LNCAP (cell line): ENCODE measurements around the gene LAMC1.

ENCODE experiments used
- TF ChIP-seq, protein P1 (sequence below): fragments of 450-650 bp; IDR thresholded peaks from 2 replicates; pipeline ENCODE4 v1.5.1; 2017; ENCODE audit warnings: mild to moderate bottlenecking

The LAMC1 gene

DNA sequence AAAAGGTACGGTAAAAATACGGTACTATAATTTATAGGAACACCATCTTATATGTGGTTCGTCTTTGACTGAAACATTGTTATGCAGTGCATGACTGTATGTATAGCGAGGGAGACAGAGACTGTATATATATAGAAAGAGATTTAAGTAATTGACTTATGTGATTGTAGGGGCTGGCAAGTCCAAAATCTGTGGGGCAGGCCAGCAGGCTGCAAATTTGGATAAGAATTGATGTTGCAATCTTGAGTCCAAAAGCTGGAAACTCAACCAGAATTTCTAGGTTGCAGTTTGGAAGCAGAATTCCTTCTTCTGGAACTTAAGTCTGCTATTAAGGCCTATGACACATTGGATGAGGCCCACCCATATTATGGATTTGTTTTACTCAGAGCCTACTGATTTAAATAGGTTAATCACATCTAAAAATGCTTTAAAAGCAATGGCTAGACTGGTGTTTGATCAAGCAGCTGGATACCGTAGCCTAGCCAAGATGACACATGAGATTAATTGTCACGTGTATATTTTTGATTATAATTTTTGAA is 42.0 kb downstream of the LAMC1 start:
- TF ChIP-seq, protein P1, sequence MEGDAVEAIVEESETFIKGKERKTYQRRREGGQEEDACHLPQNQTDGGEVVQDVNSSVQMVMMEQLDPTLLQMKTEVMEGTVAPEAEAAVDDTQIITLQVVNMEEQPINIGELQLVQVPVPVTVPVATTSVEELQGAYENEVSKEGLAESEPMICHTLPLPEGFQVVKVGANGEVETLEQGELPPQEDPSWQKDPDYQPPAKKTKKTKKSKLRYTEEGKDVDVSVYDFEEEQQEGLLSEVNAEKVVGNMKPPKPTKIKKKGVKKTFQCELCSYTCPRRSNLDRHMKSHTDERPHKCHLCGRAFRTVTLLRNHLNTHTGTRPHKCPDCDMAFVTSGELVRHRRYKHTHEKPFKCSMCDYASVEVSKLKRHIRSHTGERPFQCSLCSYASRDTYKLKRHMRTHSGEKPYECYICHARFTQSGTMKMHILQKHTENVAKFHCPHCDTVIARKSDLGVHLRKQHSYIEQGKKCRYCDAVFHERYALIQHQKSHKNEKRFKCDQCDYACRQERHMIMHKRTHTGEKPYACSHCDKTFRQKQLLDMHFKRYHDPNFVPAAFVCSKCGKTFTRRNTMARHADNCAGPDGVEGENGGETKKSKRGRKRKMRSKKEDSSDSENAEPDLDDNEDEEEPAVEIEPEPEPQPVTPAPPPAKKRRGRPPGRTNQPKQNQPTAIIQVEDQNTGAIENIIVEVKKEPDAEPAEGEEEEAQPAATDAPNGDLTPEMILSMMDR, result no peak

DNA sequence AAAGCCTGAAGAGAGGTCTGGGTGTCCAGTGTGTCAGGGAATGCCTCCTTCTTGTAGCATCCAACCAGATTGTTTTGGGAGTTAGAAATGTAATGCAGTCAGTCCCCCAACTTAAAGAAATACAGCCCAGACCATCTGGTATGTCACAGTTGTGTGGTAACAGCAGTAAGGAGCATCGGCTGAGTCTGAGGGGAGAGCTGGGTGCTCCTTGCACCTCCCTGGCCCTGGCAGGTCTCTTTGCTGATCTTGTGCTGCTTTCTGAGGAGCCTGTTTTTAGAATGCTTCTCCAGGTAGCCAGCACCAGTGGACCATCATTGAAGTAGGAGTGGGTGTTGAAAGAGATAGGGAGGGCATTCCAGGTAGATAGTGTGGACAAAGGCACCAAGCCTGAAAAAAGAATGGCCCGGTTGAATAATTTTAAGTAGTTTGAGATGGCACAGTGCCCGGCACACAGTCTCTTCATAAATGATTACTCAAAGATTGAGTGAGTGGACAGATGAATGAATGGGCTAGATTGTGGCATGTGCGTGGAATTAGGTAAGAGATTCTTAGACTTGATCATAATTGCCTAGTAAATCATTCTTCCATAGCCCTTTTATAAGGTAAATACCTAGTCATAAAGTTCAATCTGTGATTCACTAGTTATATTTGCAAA is 46.5 kb downstream of the LAMC1 start:
- TF ChIP-seq, protein P1, result no peak

DNA sequence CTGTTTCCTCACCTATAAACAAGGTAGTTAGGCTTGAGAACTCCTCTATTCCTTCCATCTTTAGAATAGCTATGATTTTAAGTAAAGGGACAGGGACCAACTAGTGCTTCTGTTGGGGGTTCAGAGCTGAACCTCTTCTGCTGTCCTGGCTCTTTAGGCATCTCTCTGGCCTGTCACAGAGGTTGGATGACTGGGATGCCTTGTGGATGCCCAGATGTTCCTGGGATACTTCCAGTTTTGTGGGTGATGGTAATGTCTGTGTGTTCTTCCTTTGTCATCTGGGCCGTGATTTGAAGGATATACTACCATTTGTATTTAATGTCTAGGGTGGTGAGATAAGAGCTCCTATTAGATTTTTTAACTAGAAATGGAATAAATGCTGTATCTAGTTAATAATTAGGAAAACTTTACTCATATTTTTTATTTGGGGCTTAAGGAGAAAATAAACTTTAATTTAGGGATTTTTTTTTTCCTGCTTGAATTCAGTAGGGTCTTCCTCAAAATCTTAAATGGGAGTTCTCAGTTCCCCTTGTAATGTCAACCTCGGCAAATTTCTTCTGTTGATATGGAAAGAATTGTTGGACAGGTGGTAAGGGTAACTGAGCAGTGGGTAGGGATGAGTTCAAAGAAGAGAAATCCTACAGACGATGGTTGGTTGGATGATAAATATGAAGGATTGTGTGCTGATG is 47.2 kb downstream of the LAMC1 start:
- TF ChIP-seq, protein P1, result no peak

DNA sequence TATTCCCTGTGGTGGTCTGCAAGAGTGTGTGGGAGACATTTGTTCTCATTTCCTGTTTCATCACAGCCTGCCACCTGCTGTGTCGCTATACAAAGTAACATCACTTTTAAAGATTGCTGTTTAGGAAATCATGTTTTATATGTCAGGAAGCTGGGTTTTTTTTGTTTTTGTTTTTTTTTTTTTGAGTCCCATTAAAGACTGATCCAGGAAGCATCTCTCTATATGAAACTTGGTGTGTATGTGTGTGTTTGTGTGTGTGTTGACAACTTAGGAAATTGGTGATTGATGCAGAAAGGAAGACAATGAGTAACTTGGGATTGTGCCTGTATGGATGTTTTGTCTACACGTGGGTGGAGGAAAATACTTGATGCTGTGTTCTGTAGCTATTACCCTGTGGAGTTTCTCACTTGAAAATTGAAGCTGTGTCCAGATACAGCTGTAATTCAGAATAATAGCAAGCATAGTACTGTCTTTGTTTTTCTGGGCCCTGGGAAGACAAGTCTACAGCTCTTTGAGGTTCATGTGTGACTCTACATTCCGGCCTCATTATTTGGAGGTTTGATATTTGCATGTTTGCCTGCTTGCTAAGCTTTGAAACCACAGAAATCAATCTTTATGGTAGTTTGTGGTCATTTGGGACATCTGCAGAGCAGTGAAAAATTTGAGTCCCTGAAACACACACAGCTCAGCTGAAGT is 47.9 kb downstream of the LAMC1 start:
- TF ChIP-seq, protein P1, result no peak

DNA sequence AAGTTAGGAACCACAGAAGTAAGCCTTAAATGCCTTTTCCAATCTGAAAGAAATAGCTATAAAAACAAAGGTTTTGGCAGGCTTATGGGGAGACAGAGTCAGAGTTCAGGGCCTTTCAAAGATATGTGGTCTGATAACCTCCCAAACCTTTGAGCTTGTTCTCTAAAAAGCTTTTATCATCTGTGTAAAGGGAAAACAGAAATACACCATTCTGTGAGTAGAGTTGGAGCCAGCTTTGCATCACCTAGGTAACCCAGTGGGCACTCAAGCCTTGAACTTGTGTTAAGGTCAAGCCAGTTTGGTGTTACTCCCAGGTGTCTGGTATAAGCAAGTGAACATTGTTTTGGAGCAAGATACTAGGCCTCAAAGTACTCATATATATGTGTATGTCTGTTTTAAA is 50.1 kb downstream of the LAMC1 start:
- TF ChIP-seq, protein P1, result no peak

DNA sequence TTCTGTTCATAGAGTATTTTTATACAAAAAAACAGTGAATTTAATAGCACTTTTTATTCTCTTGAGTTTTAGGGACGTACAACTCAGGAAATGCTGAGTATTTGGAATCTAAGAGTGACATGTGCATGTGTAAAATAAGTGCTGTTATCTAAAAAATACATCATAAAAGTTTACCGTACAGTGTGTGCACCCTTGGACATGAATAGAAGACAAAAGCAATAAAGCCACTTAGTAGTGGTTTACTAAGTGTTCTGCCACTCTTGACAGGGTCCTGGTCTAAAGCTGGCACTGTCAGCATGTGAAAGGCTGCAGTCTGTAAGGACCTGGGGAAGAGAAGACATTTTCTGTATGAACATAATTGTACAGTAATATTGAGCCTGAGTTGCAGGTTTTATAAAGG is 51.0 kb downstream of the LAMC1 start:
- TF ChIP-seq, protein P1, result no peak

DNA sequence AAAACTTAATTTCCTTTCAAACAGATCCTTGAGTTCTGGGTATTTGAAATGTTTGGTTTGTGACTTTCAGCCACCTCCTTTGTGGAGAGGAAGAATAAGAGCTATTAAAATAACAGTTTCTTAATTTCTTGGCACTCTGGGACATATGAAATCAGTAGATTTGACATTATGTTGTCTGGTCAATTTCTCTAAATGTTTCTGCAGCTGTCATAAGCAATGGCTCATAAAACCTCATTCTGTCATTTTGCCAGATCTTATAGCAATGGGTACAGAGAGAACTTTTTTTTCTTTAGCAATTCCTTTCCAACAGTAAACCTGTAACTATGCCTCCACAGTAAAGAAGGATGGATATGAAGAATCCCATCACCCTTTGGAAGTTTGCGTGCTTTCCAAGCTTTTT is 52.6 kb downstream of the LAMC1 start:
- TF ChIP-seq, protein P1, result no peak
